22Rv1 (cell line): ENCODE data around the gene ERVFRD-1.

Source experiments
- CTCF ChIP-seq: fragments of 450-650 bp; IDR thresholded peaks from 2 replicates; pipeline ENCODE4 v1.5.1; 2017; ENCODE audit warnings: mild to moderate bottlenecking
- ZFX ChIP-seq: fragments of 450-650 bp; IDR thresholded peaks from 2 replicates; pipeline ENCODE4 v1.6.1; 2017; ENCODE audit warnings: antibody characterized with exemption, borderline replicate concordance

- TF ChIP-seq CTCF (no peak), ZFX (no peak)
Observed at GRCh38 chr6:11064836-11065235, 46.7 kb downstream of the ERVFRD-1 start.
